Stomach smooth muscle (tissue), 2 donors: ENCODE data around the gene STS.

Experiments used
- H3K27ac ChIP-seq: one replicate; pipeline ENCODE4 v1.7.0; 2013; ENCODE audit warnings: mild to moderate bottlenecking, low read length, inconsistent platforms
- H3K27me3 ChIP-seq, 2 donors: one replicate each; pipeline ENCODE4 v1.7.0; 2013; ENCODE audit warnings: low read length in 2 of 2; ENCODE audit not compliant: insufficient read depth in 2 of 2, control insufficient read depth in 1 of 2
- H3K36me3 ChIP-seq, 2 donors: one replicate each; pipeline ENCODE4 v1.7.0; 2013; ENCODE audit warnings: low read length in 2 of 2; ENCODE audit not compliant: control insufficient read depth in 2 of 2, insufficient read depth in 2 of 2
- H3K4me1 ChIP-seq: one replicate; pipeline ENCODE4 v1.7.0; 2013; ENCODE audit warnings: low read length; ENCODE audit not compliant: control insufficient read depth, insufficient read depth
- H3K4me3 ChIP-seq, 2 donors: one replicate each; pipeline ENCODE4 v1.7.0; 2013; ENCODE audit warnings: low read length in 2 of 2
- H3K9ac ChIP-seq, 2 donors: one replicate each; pipeline ENCODE4 v1.7.0; 2013; ENCODE audit warnings: low read length in 2 of 2, mild to moderate bottlenecking in 1 of 2
- H3K9me3 ChIP-seq, 2 donors: one replicate each; pipeline ENCODE4 v1.7.0; 2013; ENCODE audit warnings: low read length in 2 of 2; ENCODE audit not compliant: control insufficient read depth in 2 of 2
- donor health status: healthy.
- donor health status: Pancreatic carcinoma.

The STS gene

GRCh38 chrX:7179446-7179845 is 31.9 kb downstream of the STS start:
- Histone ChIP-seq H3K4me3 (no peak overlapping the region), H3K9ac (no peak overlapping the region), H3K27ac (no peak overlapping the region), H3K36me3 (no peaks in the 10 kb centered on the region), H3K4me1 (no peaks in the 10 kb centered on the region), H3K27me3 (no peaks in the 10 kb centered on the region), H3K9me3 (peaks cover 0 to 2% of the 10 kb centered on the region in 2 donors)

GRCh38 chrX:7184816-7185215 is 37.3 kb downstream of the STS start:
- Histone ChIP-seq H3K4me3 (no peak overlapping the region), H3K27me3 (no peaks in the 10 kb centered on the region)

GRCh38 chrX:7188672-7189071 is 41.2 kb downstream of the STS start:
- H3K36me3 ChIP-seq: no peaks in the 10 kb centered on the region
- H3K27ac ChIP-seq: no peak overlapping the region
- H3K4me3 ChIP-seq: no peak overlapping the region
- H3K4me1 ChIP-seq: no peaks in the 10 kb centered on the region
- H3K27me3 ChIP-seq: no peaks in the 10 kb centered on the region
- H3K9ac ChIP-seq: no peak overlapping the region
- H3K9me3 ChIP-seq: no peaks in the 10 kb centered on the region

More at GRCh38 chrX:7184816-7185215, 37.3 kb downstream of the STS start:
- H3K27ac ChIP-seq: no peak overlapping the region
- no peaks in the 10 kb centered on the region for H3K4me1 ChIP-seq
- no peak overlapping the region for H3K9ac ChIP-seq
- H3K9me3 ChIP-seq: no peaks in the 10 kb centered on the region
- H3K36me3 ChIP-seq: no peaks in the 10 kb centered on the region

- H3K4me1 ChIP-seq: no peaks in the 10 kb centered on the region
- H3K9me3 ChIP-seq: no peaks in the 10 kb centered on the region
- H3K27ac ChIP-seq: no peak overlapping the region
- H3K4me3 ChIP-seq: no peak overlapping the region
- H3K36me3 ChIP-seq: no peaks in the 10 kb centered on the region
- H3K9ac ChIP-seq: no peak overlapping the region
- no peaks in the 10 kb centered on the region for H3K27me3 ChIP-seq
Observed at GRCh38 chrX:7190157-7190556, 42.6 kb downstream of the STS start.

- Histone ChIP-seq H3K27ac (no peak overlapping the region), H3K4me1 (no peaks in the 10 kb centered on the region), H3K9ac (no peak overlapping the region), H3K9me3 (no peaks in the 10 kb centered on the region), H3K27me3 (no peaks in the 10 kb centered on the region), H3K4me3 (no peak overlapping the region), H3K36me3 (no peaks in the 10 kb centered on the region)
Observed at GRCh38 chrX:7191681-7192110, 44.2 kb downstream of the STS start.

- no peaks in the 10 kb centered on the region for H3K36me3 ChIP-seq
- H3K4me3 ChIP-seq: no peak overlapping the region
- H3K9me3 ChIP-seq: no peaks in the 10 kb centered on the region
- H3K4me1 ChIP-seq: no peaks in the 10 kb centered on the region
- no peak overlapping the region for H3K9ac ChIP-seq
- no peak overlapping the region for H3K27ac ChIP-seq
- H3K27me3 ChIP-seq: no peaks in the 10 kb centered on the region
Observed at GRCh38 chrX:7192871-7193270, 45.4 kb downstream of the STS start.

- no peaks in the 10 kb centered on the region for H3K36me3 ChIP-seq
- H3K27ac ChIP-seq: no peak overlapping the region
- H3K9ac ChIP-seq: no peak overlapping the region
- no peaks in the 10 kb centered on the region for H3K27me3 ChIP-seq
- H3K4me3 ChIP-seq: no peak overlapping the region
- H3K9me3 ChIP-seq: no peaks in the 10 kb centered on the region
- no peaks in the 10 kb centered on the region for H3K4me1 ChIP-seq
Observed at GRCh38 chrX:7194606-7195005, 47.1 kb downstream of the STS start.
